ENCODE results near the gene PALM3.

- TF ChIP-seq CTCF (IDR thresholded peaks at IDR 0.05; ENCODE audit: insufficient read depth, low read length, poor library complexity, severe bottlenecking), result no peak
- no peak for TF ChIP-seq EZH2phosphoT487 (conservative IDR thresholded peaks at IDR 0.05; ENCODE audit: low read length)
Observed at GRCh38 chr19:14056069-14056666, 5.7 kb downstream of the PALM3 start.
